ENCODE data around the gene ZNF124. TPM values are rescaled to one million over a fixed set of nuclear protein-coding genes. Genes with fewer than 3 reads are reported as not detected.

Gene ZNF124
- total and polyA plus RNA-seq, 2 of the 8 experiments (the other 6 are each of a cell fraction or from before 2014, with no cell fraction given) = 4.6 to 39.9 TPM

- no peak for TF ChIP-seq CREB1 (IDR thresholded peaks at IDR 0.05)
- no peak for TF ChIP-seq PHF8 (conservative IDR thresholded peaks at IDR 0.05; ENCODE audit: low read depth, low read length)
Measured at GRCh38 chr1:247198781-247199180, 27.0 kb upstream of the ZNF124 start (continued).
